K562 treated with DMSO at 1 percent for 12 hours (cell line): ENCODE measurements around the gene RFX2. TPM values are rescaled to one million over a fixed set of nuclear protein-coding genes. Genes with fewer than 3 reads are reported as not detected.

Source experiments
- total RNA-seq: library from RNA; unstranded; fragments of 300-600 nt; gene quantifications from 2 replicates; pipeline ENCODE4 v1.2.3, GENCODE V29; 2022; ENCODE audit not compliant: insufficient read depth

The RFX2 gene
- total RNA-seq, result 7.2 and 12.4 TPM in 2 replicates

DNA sequence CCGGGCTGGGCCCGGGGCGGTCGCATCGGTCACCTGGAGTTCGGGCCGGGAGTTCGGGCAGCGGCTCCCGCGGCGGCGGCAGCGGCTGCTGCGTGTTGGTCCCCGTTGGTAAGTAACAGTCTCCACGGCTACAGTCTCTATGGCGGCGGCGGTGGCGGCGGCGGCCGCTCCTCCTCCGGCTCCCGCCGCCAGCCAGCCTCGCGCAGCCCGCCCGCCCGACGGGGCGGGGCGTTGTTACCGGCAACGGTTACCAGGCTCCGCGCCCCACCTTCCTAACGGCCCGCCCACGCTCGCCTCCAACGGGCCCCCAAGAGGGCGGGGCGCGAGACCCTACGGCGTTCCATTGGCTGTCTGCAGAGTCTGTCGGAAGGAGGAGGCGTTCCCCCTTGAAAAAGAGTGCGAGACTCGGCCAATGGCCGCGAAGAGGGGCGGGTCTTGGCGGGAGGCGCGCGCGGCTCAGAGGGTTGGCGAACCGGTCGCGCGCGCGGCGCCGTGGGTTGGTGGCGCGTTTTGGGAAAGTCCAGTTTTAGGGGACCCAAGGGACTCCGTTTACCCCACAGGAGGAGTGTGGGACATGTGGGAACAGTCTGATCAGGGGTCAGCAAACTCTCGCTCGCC, at the start of gene RFX2:
Gene RFX2, minus strand, starts transcription at position 141 of the 618 bp plus-strand sequence. CDS start 63,004 bp downstream, outside the sequence.

DNA sequence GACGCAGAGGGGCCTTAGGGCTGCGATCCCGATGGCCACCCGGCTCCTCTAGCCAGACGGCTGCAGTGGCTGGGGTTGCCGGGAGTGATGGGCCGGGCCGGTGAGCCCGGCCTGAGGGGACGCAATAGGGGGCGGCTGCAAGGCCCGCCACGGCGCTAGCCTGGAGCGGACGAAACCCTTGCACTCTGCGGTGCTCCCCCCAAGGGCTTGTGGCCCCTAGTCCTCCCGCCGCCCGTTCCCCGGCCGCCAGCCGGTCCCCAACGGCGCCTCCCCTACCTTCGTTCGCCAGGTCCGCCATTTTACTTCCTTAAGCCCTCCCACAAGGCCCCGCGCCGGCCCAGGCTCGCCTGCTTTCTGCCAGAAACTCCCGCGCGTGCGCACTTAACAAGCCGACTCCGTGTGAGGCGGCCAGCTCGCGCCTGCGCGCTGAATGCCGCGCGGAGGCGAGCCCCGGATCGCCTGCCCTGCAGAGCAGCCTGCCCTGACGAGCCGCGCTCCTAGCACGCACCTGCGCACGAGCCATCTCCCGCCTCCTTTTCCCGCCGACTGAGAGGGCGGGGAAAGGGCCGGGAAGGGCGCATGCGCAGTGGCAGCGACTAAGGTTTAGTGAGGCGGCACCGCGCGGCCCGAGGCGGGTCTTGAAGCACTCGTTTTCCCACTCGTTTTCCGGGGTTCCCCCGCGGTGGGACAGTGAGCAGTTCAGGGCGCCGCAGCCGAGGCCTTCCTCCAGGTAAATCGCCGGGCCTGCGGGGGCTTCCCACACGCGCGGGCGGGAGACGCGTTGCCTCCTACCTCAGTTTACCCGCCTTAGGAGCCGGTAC, 132.3 kb downstream of the RFX2 start, which contains the start of gene RANBP3:
Gene RANBP3, minus strand, starts transcription at position 356 of the 821 bp plus-strand sequence. Its CDS starts 58 bp downstream, at position 298.

Other genes with a start within 250 kb of the RFX2 start
- not detected in 2 replicates for gene FUT5, start 240.0 kb downstream of the RFX2 start, total RNA-seq
- 494 and 896 TPM in 2 replicates for gene NDUFA11, start 206.7 kb downstream of the RFX2 start, total RNA-seq
- gene VMAC, start 205.6 kb downstream of the RFX2 start, total RNA-seq, result 0.60 and 4.2 TPM in 2 replicates
- gene CAPS, start 196.2 kb downstream of the RFX2 start, total RNA-seq, result 5.2 and 7.9 TPM in 2 replicates
- gene RANBP3, start 132.4 kb downstream of the RFX2 start, total RNA-seq, result 54.6 and 80.5 TPM in 2 replicates
- not detected in 2 replicates for gene ACSBG2, start 25.2 kb upstream of the RFX2 start, total RNA-seq
- gene MLLT1, start 169.5 kb upstream of the RFX2 start, total RNA-seq, result 29.9 and 56.8 TPM in 2 replicates
- not detected in 2 replicates for gene ACER1, start 223.1 kb upstream of the RFX2 start, total RNA-seq